ENCODE measurements around the gene SLCO4A1. TPM values are rescaled to one million over a fixed set of nuclear protein-coding genes. Genes with fewer than 3 reads are reported as not detected.

Gene SLCO4A1
- total and polyA plus RNA-seq, 2 of the 4 experiments (the other 2 are of a cell fraction): 0.72 to 1.1 TPM

DNA sequence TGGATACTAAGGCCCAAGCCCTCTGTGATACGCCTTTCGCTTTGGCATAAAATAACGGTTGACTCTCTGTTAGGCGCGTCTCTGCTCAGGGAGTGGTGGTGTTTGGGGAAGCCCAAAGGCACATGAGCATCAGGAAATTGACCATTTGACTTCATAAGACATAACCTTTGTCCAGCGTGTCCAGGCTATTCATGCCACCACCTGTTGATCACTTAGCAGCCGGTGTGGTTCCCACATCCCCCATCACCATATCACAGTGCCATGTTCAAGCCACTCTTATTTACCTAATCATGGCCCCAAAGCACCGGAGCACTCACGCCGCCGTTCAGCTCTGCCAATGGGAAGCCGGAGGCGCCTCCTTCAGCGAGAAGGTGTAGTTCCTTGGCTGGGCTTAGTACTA, 27.9 kb downstream of the SLCO4A1 start:
- H3K27me3 ChIP-seq (ENCODE audit: control insufficient read depth, insufficient read depth, low read length): peaks cover 2% of the 10 kb centered on the region; the same call in 1 of the 2 replicates
- H3K14ac ChIP-seq (replicated peaks; ENCODE audit: low read depth, low read length): no peak overlapping the region
- H3K36me3 ChIP-seq (ENCODE audit: control insufficient read depth, insufficient read depth, low read length): no peaks in the 10 kb centered on the region
- H3K23ac ChIP-seq (ENCODE audit: low read depth, low read length): no peak overlapping the region
- no peak overlapping the region for H4K5ac ChIP-seq (ENCODE audit: low read depth, low read length)
- H3K9me3 ChIP-seq (ENCODE audit: control insufficient read depth, insufficient read depth, low read length): no peaks in the 10 kb centered on the region
- H3K4ac ChIP-seq (ENCODE audit: low read depth, low read length): no peak overlapping the region
- no peak overlapping the region for H3K27ac ChIP-seq (ENCODE audit: insufficient read depth, low read length)
- CTCF ChIA-PET: interaction anchor here (1.2 kb wide), 1 partner anchor 122 kb away, joined by 3 read pairs; no protein-coding TSS in a partner anchor
- no peak overlapping the region for H2BK5ac ChIP-seq (ENCODE audit: low read depth, low read length, poor library complexity, severe bottlenecking)
- no peak overlapping the region for H3K18ac ChIP-seq (ENCODE audit: low read depth, low read length)
- in situ Hi-C loops (cut with MboI; ENCODE audit: low sequenced_read_pairs): no loop called here
- POLR2A ChIA-PET (ENCODE audit: unreplicated experiment): no interaction called here
- no TSS peak for BruUV-seq (replicated peaks)
- no peak overlapping the region for H3K56ac ChIP-seq (ENCODE audit: extremely low read depth, insufficient read depth, low read length)
- dilution Hi-C loops (cut with HindIII; ENCODE audit: low sequenced_read_pairs, unreplicated experiment): no loop called here
- H2BK20ac ChIP-seq (ENCODE audit: low read depth, low read length): no peak overlapping the region
- TF ChIP-seq SMC3 (IDR thresholded peaks at IDR 0.05; ENCODE audit: low read depth, low read length) (no peak), MAFK (IDR thresholded peaks at IDR 0.05; ENCODE audit: low read depth, low read length) (no peak), CHD1 (IDR thresholded peaks at IDR 0.05; ENCODE audit: low read depth, low read length) (no peak), CTCF (conservative IDR thresholded peaks at IDR 0.05; ENCODE audit: low read depth, low read length) (no peak), FOS (IDR thresholded peaks at IDR 0.05; ENCODE audit: low read depth, low read length) (no peak), RFX5 (IDR thresholded peaks at IDR 0.05; ENCODE audit: low read depth, low read length) (no peak), MXI1 (IDR thresholded peaks at IDR 0.05; ENCODE audit: borderline replicate concordance, low read depth, low read length) (no peak), NFE2L2 (IDR thresholded peaks at IDR 0.05; ENCODE audit: low read depth, low read length) (no peak), USF2 (IDR thresholded peaks at IDR 0.05; ENCODE audit: low read depth, low read length) (no peak), POLR2A (IDR thresholded peaks at IDR 0.05; ENCODE audit: low read depth, low read length) (no peak), ELK1 (IDR thresholded peaks at IDR 0.05; ENCODE audit: borderline replicate concordance, low read depth, low read length) (no peak)
- H3K4me3 ChIP-seq (ENCODE audit: insufficient read depth, low read depth, low read length): no peak overlapping the region
- no peak for DNase-seq
- no peak overlapping the region for H2AK9ac ChIP-seq (replicated peaks; ENCODE audit: low read depth, low read length, poor library complexity)
- H4K20me1 ChIP-seq (ENCODE audit: insufficient read depth, low read length): no peaks in the 10 kb centered on the region; the same call in 1 of the 2 replicates
- H2AK5ac ChIP-seq (ENCODE audit: low read depth, low read length): no peak overlapping the region
- no peak overlapping the region for H2BK120ac ChIP-seq (ENCODE audit: low read depth, low read length)
- H3K9ac ChIP-seq (ENCODE audit: low read depth, low read length): no peak overlapping the region
- ATAC-seq (ENCODE audit: low read depth): no peak
- H4K91ac ChIP-seq (ENCODE audit: insufficient read depth, low read depth, low read length): no peak overlapping the region
- H2BK15ac ChIP-seq (ENCODE audit: low read depth, low read length): no peak overlapping the region
- no peaks in the 10 kb centered on the region for H3K9me1 ChIP-seq (ENCODE audit: insufficient read depth, low read length)
- no peak overlapping the region for H2AFZ ChIP-seq (replicated peaks; ENCODE audit: low read length, poor library complexity)
- 91% methylated on average over 4 of the region's 14 CpGs; no CpG with 5 or more reads in 1 of the 2 experiments for WGBS, 2 experiments (ENCODE audit: extremely low coverage in 2 of 2, insufficient read length in 1 of 2)
- H3K4me2 ChIP-seq (ENCODE audit: low read depth, low read length): no peak overlapping the region
- H3K4me1 ChIP-seq (ENCODE audit: control insufficient read depth, insufficient read depth, low read length): no peaks in the 10 kb centered on the region
- intact Hi-C loops (cut with micrococcal nuclease): no loop called here
- no peak overlapping the region for H4K8ac ChIP-seq (ENCODE audit: low read depth in 2 of 2, low read length in 2 of 2)
- H3K79me1 ChIP-seq (ENCODE audit: low read depth in 1 of 2, low read length in 2 of 2): no peaks in the 10 kb centered on the region

All from IMR-90 (cell line).